Measurements from ENCODE around the gene MT1E. TPM values are rescaled to one million over a fixed set of nuclear protein-coding genes. Genes with fewer than 3 reads are reported as not detected.

MT1E gene
- total RNA-seq, 1 experiment from 2014 or later = 50.6 TPM

DNA sequence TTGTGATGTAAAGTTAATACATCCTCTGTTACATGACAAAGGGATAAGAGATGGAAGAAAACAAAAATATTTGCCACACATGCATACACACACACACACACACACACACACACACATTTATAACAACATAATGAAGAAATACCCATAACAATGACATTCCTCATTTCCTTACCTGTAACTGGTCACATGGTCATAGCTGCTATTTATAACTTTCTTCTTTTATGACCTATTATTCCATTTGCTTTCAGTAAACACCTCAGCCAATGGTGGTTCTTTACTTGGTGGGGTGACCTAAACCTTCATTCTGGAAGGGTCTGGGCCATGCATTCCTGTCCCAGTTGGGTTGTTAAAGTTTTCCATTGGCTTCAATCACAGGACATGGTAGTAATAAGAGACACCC is 11.9 kb upstream of the MT1E start:
- H3K27me3 ChIP-seq (replicated peaks; ENCODE audit: insufficient read depth, low read depth, low read length, poor library complexity) = no peaks in the 10 kb centered on the region
- no TSS peak for BruUV-seq (replicated peaks)
- POLR2A ChIA-PET (ENCODE audit: low non-redundant PET) = no interaction called here

DNA sequence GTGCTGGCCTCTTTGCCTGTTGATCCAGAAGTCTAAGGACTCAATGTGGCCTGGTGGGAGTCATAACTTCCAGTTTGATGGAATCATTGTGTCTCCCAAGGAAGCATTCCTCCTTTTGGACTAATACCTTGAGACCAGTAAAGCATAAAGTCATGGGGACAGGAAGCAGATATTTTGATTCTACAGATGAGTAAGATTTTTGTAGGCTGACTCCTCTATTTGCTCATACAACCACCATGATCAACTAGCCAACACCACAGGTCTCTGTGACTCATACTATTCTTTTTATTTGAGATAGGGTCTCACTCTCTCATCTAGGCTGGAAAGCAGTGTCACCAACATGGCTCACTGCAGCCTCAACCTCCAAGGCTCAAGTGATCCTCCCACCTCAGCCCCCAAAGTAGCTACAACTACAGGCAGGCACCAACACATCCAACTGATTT is 11.0 kb upstream of the MT1E start:
- Histone ChIP-seq H3K27me3 (replicated peaks; ENCODE audit: insufficient read depth, low read depth, low read length, poor library complexity) (no peaks in the 10 kb centered on the region), H3K4me1 (ENCODE audit: insufficient read depth, low read length, poor library complexity, severe bottlenecking) (peaks cover 14% of the 10 kb centered on the region), H3K27ac (ENCODE audit: low read depth, low read length, poor library complexity, severe bottlenecking) (no peak overlapping the region), H3K36me3 (ENCODE audit: insufficient read depth, low read length, poor library complexity, severe bottlenecking) (no peaks in the 10 kb centered on the region), H3K4me3 (ENCODE audit: low read depth, low read length, poor library complexity, severe bottlenecking) (no peak overlapping the region), H3K9me3 (ENCODE audit: low read depth, low read length, poor library complexity, severe bottlenecking) (no peaks in the 10 kb centered on the region)
- BruUV-seq (replicated peaks) = no TSS peak
- POLR2A ChIA-PET (ENCODE audit: low non-redundant PET) = interaction anchor here (0.9 kb wide), 1 partner anchor 16 kb away, joined by 3 read pairs; no protein-coding TSS in a partner anchor
- intact Hi-C loops (cut with micrococcal nuclease; ENCODE audit: unreplicated experiment) = no loop called here
- DNase-seq (ENCODE audit: low spot score) = no peak
- CTCF ChIA-PET = no interaction called here
- TF ChIP-seq CTCF (conservative IDR thresholded peaks at IDR 0.05; ENCODE audit: low read depth, low read length) = no peak
- TF ChIP-seq EZH2 (IDR thresholded peaks at IDR 0.05; ENCODE audit: borderline replicate concordance, low read depth, low read length, poor library complexity, severe bottlenecking) = no peak

More for the DNA sequence above, 11.9 kb upstream of the MT1E start:
- H3K4me1 ChIP-seq (ENCODE audit: insufficient read depth, low read length, poor library complexity, severe bottlenecking) = peaks cover 17% of the 10 kb centered on the region
- TF ChIP-seq EZH2 (IDR thresholded peaks at IDR 0.05; ENCODE audit: borderline replicate concordance, low read depth, low read length, poor library complexity, severe bottlenecking) (no peak), CTCF (conservative IDR thresholded peaks at IDR 0.05; ENCODE audit: low read depth, low read length) (no peak)
- no peak overlapping the region for H3K27ac ChIP-seq (ENCODE audit: low read depth, low read length, poor library complexity, severe bottlenecking)
- CTCF ChIA-PET = no interaction called here
- DNase-seq (ENCODE audit: low spot score) = no peak
- intact Hi-C loops (cut with micrococcal nuclease; ENCODE audit: unreplicated experiment) = no loop called here
- H3K4me3 ChIP-seq (ENCODE audit: low read depth, low read length, poor library complexity, severe bottlenecking) = no peak overlapping the region
- H3K36me3 ChIP-seq (ENCODE audit: insufficient read depth, low read length, poor library complexity, severe bottlenecking) = no peaks in the 10 kb centered on the region
- H3K9me3 ChIP-seq (ENCODE audit: low read depth, low read length, poor library complexity, severe bottlenecking) = no peaks in the 10 kb centered on the region

DNA sequence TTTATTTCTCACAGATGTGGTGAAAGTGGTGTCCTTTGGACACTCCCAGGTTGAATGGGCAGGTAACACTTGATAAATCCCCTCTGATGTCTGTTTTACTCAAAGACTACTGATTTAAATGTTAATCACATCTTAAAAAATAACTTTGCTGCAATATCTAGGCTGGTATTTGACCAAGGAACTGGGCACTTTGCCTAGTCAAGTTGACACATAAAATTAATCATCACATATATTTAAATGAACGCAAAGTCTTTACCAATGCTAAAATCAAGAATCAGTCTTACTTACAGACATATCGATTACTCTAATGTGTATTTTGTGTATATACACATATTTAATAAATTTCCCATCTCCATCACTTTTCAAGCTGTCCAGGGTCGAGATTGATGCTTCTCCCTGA is 10.2 kb upstream of the MT1E start:
- DNase-seq (ENCODE audit: low spot score) = no peak
- Histone ChIP-seq H3K36me3 (ENCODE audit: insufficient read depth, low read length, poor library complexity, severe bottlenecking) (no peaks in the 10 kb centered on the region), H3K27me3 (replicated peaks; ENCODE audit: insufficient read depth, low read depth, low read length, poor library complexity) (no peaks in the 10 kb centered on the region), H3K9me3 (ENCODE audit: low read depth, low read length, poor library complexity, severe bottlenecking) (no peaks in the 10 kb centered on the region), H3K27ac (ENCODE audit: low read depth, low read length, poor library complexity, severe bottlenecking) (no peak overlapping the region), H3K4me1 (ENCODE audit: insufficient read depth, low read length, poor library complexity, severe bottlenecking) (peaks cover 6% of the 10 kb centered on the region), H3K4me3 (ENCODE audit: low read depth, low read length, poor library complexity, severe bottlenecking) (no peak overlapping the region)
- ChIA-PET CTCF (no interaction called here), POLR2A (ENCODE audit: low non-redundant PET) (interaction anchor here (0.9 kb wide), 1 partner anchor 15 kb away, joined by 3 read pairs; no protein-coding TSS in a partner anchor)
- TF ChIP-seq CTCF (conservative IDR thresholded peaks at IDR 0.05; ENCODE audit: low read depth, low read length) (no peak), EZH2 (IDR thresholded peaks at IDR 0.05; ENCODE audit: borderline replicate concordance, low read depth, low read length, poor library complexity, severe bottlenecking) (no peak)
- intact Hi-C loops (cut with micrococcal nuclease; ENCODE audit: unreplicated experiment) = no loop called here
- no TSS peak for BruUV-seq (replicated peaks)
